CD4-positive, CD25-positive, alpha-beta regulatory T cell (primary cell): ENCODE measurements around the gene ZNF614. TPM values are rescaled to one million over a fixed set of nuclear protein-coding genes. Genes with fewer than 3 reads are reported as not detected.

Experiments used
- ATAC-seq, 2 donors: fragments of 150-1000 bp; cut with Tn5 transposase; one replicate each; pipeline ENCODE4 v1.10.0; 2021; ENCODE audit warnings: low read depth in 2 of 2, moderate number of reproducible peaks in 2 of 2, moderate library complexity in 1 of 2
- DNase-seq, 3 donors: peaks; one replicate each; pipeline versions ENCODE4 v3.0.0 to v3.0.0-alpha.2; 2012 to 2022; ENCODE audit warnings: mixed read lengths in 1 of 3
- H3K27ac ChIP-seq: one replicate; pipeline ENCODE4 v1.7.0; 2013; ENCODE audit warnings: mild to moderate bottlenecking, low read length; ENCODE audit not compliant: insufficient read depth, poor library complexity, severe bottlenecking
- H3K27me3 ChIP-seq: one replicate; pipeline ENCODE4 v1.7.0; 2013; ENCODE audit warnings: low read length; ENCODE audit not compliant: control insufficient read depth, insufficient read depth
- H3K36me3 ChIP-seq: one replicate; pipeline ENCODE4 v1.7.0; 2013; ENCODE audit warnings: mild to moderate bottlenecking, low read length, moderate library complexity; ENCODE audit not compliant: control insufficient read depth, insufficient read depth
- H3K4me1 ChIP-seq: 2 replicates; pipeline ENCODE4 v1.7.0; 2013; ENCODE audit warnings: mild to moderate bottlenecking, low read length; ENCODE audit not compliant: insufficient read depth, control insufficient read depth, poor library complexity, severe bottlenecking
- H3K4me3 ChIP-seq: one replicate; pipeline ENCODE4 v1.7.0; 2013; ENCODE audit warnings: low read depth, mild to moderate bottlenecking, low read length, moderate library complexity
- H3K9me3 ChIP-seq, 2 experiments: 1 replicate in 1 of 2; 2 replicates in 1 of 2; pipeline ENCODE4 v1.7.0; 2013; ENCODE audit warnings: low read length in 2 of 2, mild to moderate bottlenecking in 1 of 2, moderate library complexity in 1 of 2; ENCODE audit not compliant: control insufficient read depth in 2 of 2
- H3K27ac Mint-ChIP-seq, 3 donors: one replicate each; pipeline ENCODE4 v1.8.0; 2020 to 2022; ENCODE audit warnings: mild to moderate bottlenecking in 3 of 3, mixed read lengths in 3 of 3, moderate library complexity in 2 of 3
- H3K27me3 Mint-ChIP-seq: one replicate; pipeline ENCODE4 v1.8.0; 2022; ENCODE audit warnings: mild to moderate bottlenecking, mixed read lengths
- H3K36me3 Mint-ChIP-seq: one replicate; pipeline ENCODE4 v1.8.0; 2020; ENCODE audit warnings: mixed read lengths
- H3K4me1 Mint-ChIP-seq, 4 donors: one replicate each; pipeline ENCODE4 v1.8.0; 2020 to 2022; ENCODE audit warnings: mixed read lengths in 4 of 4, mild to moderate bottlenecking in 1 of 4
- H3K4me3 Mint-ChIP-seq, 4 donors: one replicate each; pipeline ENCODE4 v1.8.0; 2020 to 2022; ENCODE audit warnings: mild to moderate bottlenecking in 4 of 4, mixed read lengths in 4 of 4, moderate library complexity in 3 of 4
- H3K9me3 Mint-ChIP-seq, 7 donors: one replicate each; pipeline ENCODE4 v1.8.0; 2020 to 2022; ENCODE audit warnings: mixed read lengths in 7 of 7, mild to moderate bottlenecking in 3 of 7, moderate library complexity in 2 of 7
- polyA plus RNA-seq, 4 donors: library from polyadenylated mRNA; unstranded; fragments of 300-500 nt; fragmentation: Illumina TruSeq; gene quantifications; one replicate each; pipeline ENCODE4 v1.2.3, GENCODE V29; 2021
- total RNA-seq: library from RNA; stranded (reverse); gene quantifications from one replicate; pipeline ENCODE4 v1.2.3, GENCODE V29; 2022

Gene ZNF614
- total and polyA plus RNA-seq, 5 donors from 2014 or later = 3.3 to 7.2 (median 4.2) TPM

- Mint-ChIP-seq H3K4me3 (no peak overlapping the region), H3K4me1 (no peaks in the 10 kb centered on the region), H3K27ac (no peak overlapping the region), H3K36me3 (peaks cover 72% of the 10 kb centered on the region), H3K9me3 (peaks cover 0 to 86% (median 46%) of the 10 kb centered on the region in 7 donors), H3K27me3 (no peaks in the 10 kb centered on the region)
- Histone ChIP-seq H3K27me3 (no peaks in the 10 kb centered on the region), H3K36me3 (peaks cover 94% of the 10 kb centered on the region), H3K27ac (no peak overlapping the region), H3K9me3 (peaks cover 83 to 99% of the 10 kb centered on the region in 2 experiments), H3K4me1 (no peaks in the 10 kb centered on the region), H3K4me3 (peak overlapping the region; percentile 23)
- DNase-seq (no peak), ATAC-seq (no peak)
These were observed 57.5 kb downstream of the ZNF614 start for GRCh38 chr19:51970718-51971117.

- Histone ChIP-seq H3K36me3 (peaks cover 59% of the 10 kb centered on the region), H3K4me1 (no peaks in the 10 kb centered on the region), H3K4me3 (no peak overlapping the region), H3K27ac (no peak overlapping the region), H3K9me3 (peaks cover 85 to 99% of the 10 kb centered on the region in 2 experiments), H3K27me3 (no peaks in the 10 kb centered on the region)
- Mint-ChIP-seq H3K27ac (no peak overlapping the region), H3K36me3 (peaks cover 57% of the 10 kb centered on the region), H3K9me3 (peaks cover 1 to 86% (median 35%) of the 10 kb centered on the region in 7 donors), H3K4me1 (peaks cover 0 to 1% (median 0%) of the 10 kb centered on the region in 4 donors), H3K27me3 (no peaks in the 10 kb centered on the region), H3K4me3 (no peak overlapping the region)
- DNase-seq (no peak), ATAC-seq (no peak)
These were observed 62.6 kb downstream of the ZNF614 start for GRCh38 chr19:51965583-51965982.

Other genes with a start within 250 kb of the ZNF614 start
- gene FPR3, start 233.2 kb downstream of the ZNF614 start, total RNA-seq = not detected
- not detected for gene FPR3, start 233.2 kb downstream of the ZNF614 start, polyA plus RNA-seq
- 6.8 TPM for gene ZNF577, start 140.4 kb downstream of the ZNF614 start, total RNA-seq
- 1 to 10 TPM; 1.6 to 4.4 (median 2.4) TPM for gene ZNF577, start 140.4 kb downstream of the ZNF614 start, polyA plus RNA-seq
- 9.3 TPM for gene ZNF649, start 123.4 kb downstream of the ZNF614 start, total RNA-seq
- gene ZNF649, start 123.4 kb downstream of the ZNF614 start, polyA plus RNA-seq = 1 to 10 TPM; 5.9 to 9.2 (median 7.8) TPM
- 2.4 TPM for gene ZNF613, start 100.9 kb downstream of the ZNF614 start, total RNA-seq
- gene ZNF613, start 100.9 kb downstream of the ZNF614 start, polyA plus RNA-seq = 1 to 10 TPM; 3.7 to 5.8 (median 4.7) TPM
- gene ZNF350, start 41.5 kb downstream of the ZNF614 start, total RNA-seq = 25.4 TPM
- gene ZNF350, start 41.5 kb downstream of the ZNF614 start, polyA plus RNA-seq = 10 to 100 TPM; 15.5 to 25.3 (median 18.8) TPM
- 13.0 TPM for gene ZNF615, start 20.2 kb downstream of the ZNF614 start, total RNA-seq
- gene ZNF615, start 20.2 kb downstream of the ZNF614 start, polyA plus RNA-seq = 10 to 100 TPM in 2 of 4 donors, 1 to 10 TPM in 2; 6.6 to 12.9 (median 10.3) TPM
- 16.8 TPM for gene ZNF432, start 20.5 kb upstream of the ZNF614 start, total RNA-seq
- gene ZNF432, start 20.5 kb upstream of the ZNF614 start, polyA plus RNA-seq = 1 to 10 TPM; 2.5 to 6.6 (median 3.5) TPM
- gene ZNF841, start 67.4 kb upstream of the ZNF614 start, total RNA-seq = 21.0 TPM
- gene ZNF841, start 67.4 kb upstream of the ZNF614 start, polyA plus RNA-seq = 1 to 10 TPM; 2.4 to 3.4 (median 2.9) TPM
- gene ZNF616, start 111.6 kb upstream of the ZNF614 start, total RNA-seq = 2.8 TPM
- 1 to 10 TPM; 2.4 to 8.2 (median 4.1) TPM for gene ZNF616, start 111.6 kb upstream of the ZNF614 start, polyA plus RNA-seq
- gene ZNF836, start 143.2 kb upstream of the ZNF614 start, total RNA-seq = 22.4 TPM
- 10 to 100 TPM in 1 of 4 donors, 1 to 10 TPM in 3; 3.0 to 10.2 (median 8.3) TPM for gene ZNF836, start 143.2 kb upstream of the ZNF614 start, polyA plus RNA-seq
- 180 TPM for gene PPP2R1A, start 161.7 kb upstream of the ZNF614 start, total RNA-seq
- 100 to 1,000 TPM; 170 to 212 (median 180) TPM for gene PPP2R1A, start 161.7 kb upstream of the ZNF614 start, polyA plus RNA-seq
- 31.9 TPM for gene ZNF766, start 241.2 kb upstream of the ZNF614 start, total RNA-seq
- gene ZNF766, start 241.2 kb upstream of the ZNF614 start, polyA plus RNA-seq = 10 to 100 TPM; 39.1 to 62.4 (median 59.8) TPM